GM12875 (cell line): Measurements from ENCODE around the gene EML6.
"Not testable (repeated sequence)": the region's sequence is repeated elsewhere in the genome, so short reads cannot be mapped to it uniquely, and the experiment has no call there.

Experiments
- H3K4me3 ChIP-seq: one replicate; pipeline ENCODE4 v1.5.1; 2011; ENCODE audit warnings: low read depth, low read length, control low read depth
- TF ChIP-seq, protein P1 (sequence below): IDR thresholded peaks from 2 replicates; pipeline ENCODE4 v1.5.1; 2011; ENCODE audit warnings: low read depth, mild to moderate bottlenecking, control low read depth, inconsistent platforms, low read length, moderate library complexity, borderline replicate concordance; ENCODE audit not compliant: insufficient read depth

EML6 gene

DNA sequence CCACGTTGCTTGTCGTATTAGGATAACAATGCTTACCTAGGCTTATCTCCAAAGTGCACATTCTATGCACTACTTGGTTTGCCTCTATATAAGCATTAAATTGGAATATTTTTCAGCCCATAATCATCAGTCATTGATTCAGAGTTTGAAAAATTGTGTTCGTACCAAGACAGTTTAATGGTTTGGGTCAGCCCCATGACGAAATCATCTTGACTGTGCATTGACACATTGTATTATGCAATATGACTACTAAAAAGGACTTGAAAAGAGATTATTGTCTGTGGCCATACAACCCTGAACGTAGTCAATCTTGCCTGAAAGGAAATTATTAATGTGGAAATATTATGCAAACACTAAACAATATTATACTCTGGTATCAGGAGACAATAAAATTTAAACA lies 141.3 kb downstream of the EML6 start:
- no peak overlapping the region for H3K4me3 ChIP-seq
- TF ChIP-seq, protein P1, sequence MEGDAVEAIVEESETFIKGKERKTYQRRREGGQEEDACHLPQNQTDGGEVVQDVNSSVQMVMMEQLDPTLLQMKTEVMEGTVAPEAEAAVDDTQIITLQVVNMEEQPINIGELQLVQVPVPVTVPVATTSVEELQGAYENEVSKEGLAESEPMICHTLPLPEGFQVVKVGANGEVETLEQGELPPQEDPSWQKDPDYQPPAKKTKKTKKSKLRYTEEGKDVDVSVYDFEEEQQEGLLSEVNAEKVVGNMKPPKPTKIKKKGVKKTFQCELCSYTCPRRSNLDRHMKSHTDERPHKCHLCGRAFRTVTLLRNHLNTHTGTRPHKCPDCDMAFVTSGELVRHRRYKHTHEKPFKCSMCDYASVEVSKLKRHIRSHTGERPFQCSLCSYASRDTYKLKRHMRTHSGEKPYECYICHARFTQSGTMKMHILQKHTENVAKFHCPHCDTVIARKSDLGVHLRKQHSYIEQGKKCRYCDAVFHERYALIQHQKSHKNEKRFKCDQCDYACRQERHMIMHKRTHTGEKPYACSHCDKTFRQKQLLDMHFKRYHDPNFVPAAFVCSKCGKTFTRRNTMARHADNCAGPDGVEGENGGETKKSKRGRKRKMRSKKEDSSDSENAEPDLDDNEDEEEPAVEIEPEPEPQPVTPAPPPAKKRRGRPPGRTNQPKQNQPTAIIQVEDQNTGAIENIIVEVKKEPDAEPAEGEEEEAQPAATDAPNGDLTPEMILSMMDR, result no peak

DNA sequence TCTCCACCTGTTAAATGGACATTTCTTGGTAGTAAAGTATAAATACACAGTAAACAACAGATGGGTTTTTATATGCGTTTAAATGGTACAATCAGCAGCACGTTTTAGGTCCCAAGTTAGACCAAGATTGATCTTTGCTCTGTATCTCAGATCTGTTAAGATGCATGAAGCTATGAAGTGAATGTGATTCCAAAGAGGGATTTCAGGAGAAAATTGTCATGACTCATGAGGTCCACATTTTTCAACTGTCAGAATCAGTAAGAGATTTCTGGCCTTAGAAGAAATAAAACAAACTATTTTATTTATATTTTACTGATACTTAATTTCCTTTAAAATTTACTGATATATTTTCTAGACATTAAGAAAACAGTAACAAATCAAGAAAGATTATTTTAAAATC lies 142.7 kb downstream of the EML6 start:
- TF ChIP-seq, protein P1, result no peak

DNA sequence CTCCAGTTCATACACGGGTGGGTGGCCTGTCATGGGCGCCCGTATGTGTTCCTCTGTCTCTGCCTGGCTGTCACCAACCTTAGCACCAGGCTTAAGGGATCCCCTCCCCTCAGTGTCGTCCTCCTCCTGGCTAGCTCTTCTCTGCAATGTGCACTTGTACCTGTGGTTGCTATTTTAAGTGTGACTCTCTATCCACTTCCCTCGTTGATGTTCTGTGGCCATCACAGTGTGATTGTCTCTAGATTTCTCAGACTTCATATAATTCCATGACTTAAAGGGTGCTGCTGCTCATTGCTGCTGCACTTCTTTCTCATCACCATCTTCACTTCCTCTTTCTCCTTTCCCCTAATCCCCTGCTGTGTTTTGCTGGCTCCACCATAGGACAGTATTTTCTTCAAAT lies 143.4 kb downstream of the EML6 start:
- no peak overlapping the region for H3K4me3 ChIP-seq
- TF ChIP-seq, protein P1, result no peak

More for the DNA sequence above, 142.7 kb downstream of the EML6 start:
- H3K4me3 ChIP-seq, result no peak overlapping the region

DNA sequence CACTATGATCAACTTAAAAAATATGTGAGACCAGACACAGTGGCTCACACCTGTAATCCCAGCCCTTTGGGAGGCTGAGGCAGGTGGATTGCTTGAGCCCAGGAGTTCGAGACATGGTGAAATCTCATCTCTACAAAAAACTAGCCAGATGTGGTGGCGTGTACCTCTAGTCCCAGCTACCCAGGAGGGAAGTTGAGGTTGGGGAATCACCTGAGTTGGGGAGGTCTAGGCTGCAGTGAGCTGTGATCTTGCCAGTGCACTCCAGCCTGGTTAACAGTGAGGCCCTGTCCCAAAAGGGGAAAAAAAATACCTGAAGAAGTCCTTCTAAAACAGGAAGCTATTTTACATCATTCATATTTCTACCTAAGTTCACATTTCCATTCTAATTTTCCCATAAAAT lies 144.0 kb downstream of the EML6 start:
- TF ChIP-seq, protein P1, result no peak
- no peak overlapping the region for H3K4me3 ChIP-seq

DNA sequence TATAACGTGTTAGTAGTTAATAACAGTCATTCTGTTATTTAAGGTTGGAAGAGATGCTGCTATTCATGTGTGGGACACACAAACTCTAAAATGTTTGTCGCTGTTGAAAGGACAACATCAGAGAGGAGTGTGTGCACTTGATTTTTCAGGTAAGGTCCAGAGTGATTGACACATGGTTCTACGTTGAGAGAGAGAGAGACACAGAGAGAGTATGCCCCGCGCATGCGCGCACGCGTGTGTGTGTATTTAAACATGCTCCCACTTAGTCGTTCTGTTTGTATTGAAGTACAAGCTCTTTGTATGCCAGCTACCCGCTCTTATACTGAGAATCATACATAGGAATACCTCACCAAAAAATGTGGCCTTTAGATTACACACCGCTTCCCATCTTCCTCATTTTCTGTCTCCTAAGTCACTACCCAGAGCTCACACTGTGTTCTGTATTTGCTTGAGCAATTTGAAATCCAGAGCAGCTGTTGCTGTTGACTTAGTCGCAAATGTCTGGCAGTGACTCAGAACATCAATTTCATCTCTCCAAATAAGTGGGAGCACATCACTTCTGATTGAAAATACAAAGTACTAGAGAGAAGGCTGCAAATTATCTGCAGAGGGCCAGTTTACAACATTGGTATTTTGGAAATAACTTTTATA lies 148.1 kb downstream of the EML6 start:
- TF ChIP-seq, protein P1, result no peak
- no peak overlapping the region for H3K4me3 ChIP-seq

DNA sequence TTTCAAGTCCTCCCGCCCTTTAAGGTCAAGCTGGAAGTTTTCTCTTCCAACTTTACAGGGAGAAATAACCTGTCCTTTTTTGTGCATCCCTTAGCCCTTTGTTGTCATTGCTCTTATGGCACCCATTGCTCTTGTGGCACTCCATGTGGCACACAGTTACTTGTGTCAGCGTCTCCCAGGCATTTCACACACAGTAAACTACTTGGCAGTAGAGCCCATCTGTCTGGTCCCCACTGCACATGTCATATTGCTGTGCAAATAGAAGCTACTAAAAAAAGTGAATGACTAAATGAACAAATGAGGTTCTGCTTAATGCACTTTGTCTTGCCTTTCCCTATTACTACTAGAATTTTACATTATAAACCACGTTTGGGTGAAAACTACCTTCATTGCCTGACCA lies 149.3 kb downstream of the EML6 start:
- TF ChIP-seq, protein P1, result no peak

DNA sequence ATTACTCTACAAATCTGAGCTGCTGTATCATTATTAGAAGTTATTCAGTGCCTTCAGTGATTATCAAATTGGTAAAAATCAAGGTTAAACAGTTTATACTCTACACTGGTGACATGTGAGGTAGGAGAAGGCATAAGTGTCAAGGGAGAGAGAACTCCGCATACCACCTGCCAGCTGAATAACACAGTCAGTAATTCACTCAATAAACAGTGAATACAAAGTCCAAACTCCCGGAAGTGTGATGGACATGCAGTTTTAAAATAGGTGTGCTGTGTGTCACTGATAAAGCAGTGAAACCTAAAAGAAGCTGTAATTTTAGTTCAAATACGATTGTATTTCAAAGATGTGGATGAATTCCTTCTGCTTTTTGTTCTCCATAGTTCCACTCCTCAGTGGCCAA lies 149.8 kb downstream of the EML6 start:
- H3K4me3 ChIP-seq, result not testable (repeated sequence)

More for the DNA sequence above, 149.3 kb downstream of the EML6 start:
- H3K4me3 ChIP-seq, result no peak overlapping the region
